OCI-LY7 (cell line): ENCODE data around the gene CHCHD1. TPM values are rescaled to one million over a fixed set of nuclear protein-coding genes. Genes with fewer than 3 reads are reported as not detected.

Source experiments
- BruUV-seq: library from RNA; stranded (reverse); fragments of 400-500 nt; replicated peaks from 2 replicates; lab custom pipeline; 2021; lab: Mats Ljungman, UMichigan
- CTCF ChIA-PET: fragments of 300-600 bp; sonication (Branson Sonifier 250); formaldehyde crosslinking; loops from one replicate; lab custom pipeline; 2022; ENCODE audit warnings: antibody characterized with exemption; ENCODE audit not compliant: unreplicated experiment; lab: Charles Lee
- POLR2A ChIA-PET: fragments of 300-600 bp; sonication (Branson Sonifier 250); formaldehyde crosslinking; loops from one replicate; lab custom pipeline; 2022; ENCODE audit warnings: antibody characterized with exemption; lab: Charles Lee
- DNase-seq: peaks from one replicate; pipeline ENCODE4 v3.0.0-alpha.2; 2015; ENCODE audit warnings: low spot score
- H2AFZ ChIP-seq: fragments of 200-600 bp; sonication (generic), shearing (Covaris generic); 2 replicates; pipeline ENCODE4 v1.6.1; 2014; ENCODE audit warnings: mild to moderate bottlenecking, antibody characterized with exemption, low read length, moderate library complexity
- H3K27ac ChIP-seq: fragments of 200-600 bp; sonication (generic); 2 replicates; pipeline ENCODE4 v1.5.1; 2014; ENCODE audit warnings: mixed run types, low read depth, mild to moderate bottlenecking, moderate library complexity, low read length, inconsistent platforms; ENCODE audit not compliant: poor library complexity, severe bottlenecking
- H3K36me3 ChIP-seq: fragments of 200-600 bp; sonication (generic); 2 replicates; pipeline ENCODE4 v1.6.1; 2014; ENCODE audit warnings: mild to moderate bottlenecking, antibody characterized with exemption, low read length, moderate library complexity, mixed read lengths; ENCODE audit not compliant: insufficient read depth
- H3K4me1 ChIP-seq: fragments of 200-600 bp; sonication (generic); 2 replicates; pipeline ENCODE4 v1.5.1; 2014; ENCODE audit warnings: mild to moderate bottlenecking, low read length; ENCODE audit not compliant: insufficient read depth, poor library complexity, severe bottlenecking
- H3K4me2 ChIP-seq: fragments of 200-600 bp; sonication (generic); 2 replicates; pipeline ENCODE4 v1.6.1; 2014; ENCODE audit warnings: mild to moderate bottlenecking, low read length
- H3K4me3 ChIP-seq: fragments of 200-600 bp; sonication (generic); 2 replicates; pipeline ENCODE4 v1.5.1; 2014; ENCODE audit warnings: mild to moderate bottlenecking, low read depth, low read length; ENCODE audit not compliant: poor library complexity, severe bottlenecking
- H3K79me2 ChIP-seq: fragments of 200-600 bp; sonication (generic); 2 replicates; pipeline ENCODE4 v1.6.1; 2016; ENCODE audit warnings: low read depth, mild to moderate bottlenecking, low read length, moderate library complexity, mixed read lengths; ENCODE audit not compliant: insufficient read depth
- H3K9me2 ChIP-seq: fragments of 200-600 bp; sonication (generic); 2 replicates; pipeline ENCODE4 v1.6.1; 2016; ENCODE audit warnings: mild to moderate bottlenecking, low read length, mixed read lengths; ENCODE audit not compliant: insufficient read depth
- H3K9me3 ChIP-seq: fragments of 200-600 bp; sonication (generic); 2 replicates; pipeline ENCODE4 v1.6.1; 2014; ENCODE audit warnings: mild to moderate bottlenecking, mixed run types, low read length, mixed read lengths
- H4K20me1 ChIP-seq: fragments of 200-600 bp; sonication (generic); 2 replicates; pipeline ENCODE4 v1.6.1; 2014; ENCODE audit warnings: mild to moderate bottlenecking, antibody characterized with exemption, low read length, moderate library complexity, mixed read lengths; ENCODE audit not compliant: insufficient read depth
- EZH2phosphoT487 ChIP-seq: fragments of 200-600 bp; sonication (generic); IDR thresholded peaks from 2 replicates; pipeline ENCODE4 v1.6.1; 2018; ENCODE audit warnings: low read depth, borderline replicate concordance, mild to moderate bottlenecking, mixed run types, antibody characterized with exemption, low read length, moderate library complexity, mixed read lengths
- intact Hi-C: fragments of 100-400 bp; cut with micrococcal nuclease; formaldehyde crosslinking; loops from one replicate; pipeline ENCODE4 v1.10.0; 2022; ENCODE audit not compliant: unreplicated experiment
- total RNA-seq, 2 experiments: library from RNA; depleted of rRNA in 1 of 2; stranded (reverse); fragments of >200 nt in 1 of 2; shearing (Covaris generic) in 1 of 2; gene quantifications; 2 replicates each; pipeline ENCODE4 v1.2.3, GENCODE V29; 2014 to 2022
- TF ChIP-seq, protein P1 (sequence below): fragments of 200-600 bp; sonication (generic); conservative IDR thresholded peaks from 2 replicates; pipeline ENCODE4 v1.5.1; 2014; ENCODE audit warnings: mild to moderate bottlenecking, antibody characterized with exemption, low read length, moderate library complexity, mixed read lengths

The CHCHD1 gene
- total RNA-seq, 2 experiments from 2014 or later, result 36.6 to 55.6 TPM

DNA sequence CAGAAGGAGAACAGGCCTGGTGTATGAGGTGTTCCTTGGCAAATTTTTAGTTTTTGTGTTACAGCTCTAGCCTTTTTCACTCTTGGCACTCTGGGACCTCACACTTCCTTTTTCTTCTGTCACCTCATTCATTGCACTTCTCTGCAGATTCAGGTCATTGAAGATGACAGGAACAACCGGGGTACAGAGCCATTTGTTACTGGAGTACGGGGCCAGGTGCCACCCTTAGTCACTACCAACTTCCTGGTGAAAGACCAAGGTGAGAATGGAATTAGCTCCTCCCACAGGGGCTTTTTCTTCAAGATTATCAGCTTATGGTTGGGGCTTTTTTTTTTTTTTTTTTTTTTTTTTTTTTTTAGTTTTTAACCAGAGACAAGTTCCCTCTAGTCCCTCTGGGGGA is 18.5 kb upstream of the CHCHD1 start:
- H3K4me3 ChIP-seq, result no peak overlapping the region
- H3K36me3 ChIP-seq, result peaks cover 82% of the 10 kb centered on the region
- DNase-seq, result no peak
- BruUV-seq, result no TSS peak
- H3K9me2 ChIP-seq, result no peaks in the 10 kb centered on the region
- no peak overlapping the region for H3K4me2 ChIP-seq
- H4K20me1 ChIP-seq, result no peaks in the 10 kb centered on the region
- no peaks in the 10 kb centered on the region; the same call in 1 of the 2 replicates for H3K79me2 ChIP-seq
- ChIA-PET POLR2A (interaction anchor here (0.6 to 1.1 kb wide), 4 partner anchors 9 to 222 kb away, joined by 3 read pairs; a partner anchor contains a TSS), CTCF (no interaction called here)
- H3K9me3 ChIP-seq, result no peaks in the 10 kb centered on the region
- no peak overlapping the region for H3K27ac ChIP-seq
- intact Hi-C loops, result no loop called here
- no peak overlapping the region for H2AFZ ChIP-seq
- TF ChIP-seq, protein P1, sequence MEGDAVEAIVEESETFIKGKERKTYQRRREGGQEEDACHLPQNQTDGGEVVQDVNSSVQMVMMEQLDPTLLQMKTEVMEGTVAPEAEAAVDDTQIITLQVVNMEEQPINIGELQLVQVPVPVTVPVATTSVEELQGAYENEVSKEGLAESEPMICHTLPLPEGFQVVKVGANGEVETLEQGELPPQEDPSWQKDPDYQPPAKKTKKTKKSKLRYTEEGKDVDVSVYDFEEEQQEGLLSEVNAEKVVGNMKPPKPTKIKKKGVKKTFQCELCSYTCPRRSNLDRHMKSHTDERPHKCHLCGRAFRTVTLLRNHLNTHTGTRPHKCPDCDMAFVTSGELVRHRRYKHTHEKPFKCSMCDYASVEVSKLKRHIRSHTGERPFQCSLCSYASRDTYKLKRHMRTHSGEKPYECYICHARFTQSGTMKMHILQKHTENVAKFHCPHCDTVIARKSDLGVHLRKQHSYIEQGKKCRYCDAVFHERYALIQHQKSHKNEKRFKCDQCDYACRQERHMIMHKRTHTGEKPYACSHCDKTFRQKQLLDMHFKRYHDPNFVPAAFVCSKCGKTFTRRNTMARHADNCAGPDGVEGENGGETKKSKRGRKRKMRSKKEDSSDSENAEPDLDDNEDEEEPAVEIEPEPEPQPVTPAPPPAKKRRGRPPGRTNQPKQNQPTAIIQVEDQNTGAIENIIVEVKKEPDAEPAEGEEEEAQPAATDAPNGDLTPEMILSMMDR, result no peak
- TF ChIP-seq EZH2phosphoT487, result no peak
- peaks cover 22% of the 10 kb centered on the region for H3K4me1 ChIP-seq

DNA sequence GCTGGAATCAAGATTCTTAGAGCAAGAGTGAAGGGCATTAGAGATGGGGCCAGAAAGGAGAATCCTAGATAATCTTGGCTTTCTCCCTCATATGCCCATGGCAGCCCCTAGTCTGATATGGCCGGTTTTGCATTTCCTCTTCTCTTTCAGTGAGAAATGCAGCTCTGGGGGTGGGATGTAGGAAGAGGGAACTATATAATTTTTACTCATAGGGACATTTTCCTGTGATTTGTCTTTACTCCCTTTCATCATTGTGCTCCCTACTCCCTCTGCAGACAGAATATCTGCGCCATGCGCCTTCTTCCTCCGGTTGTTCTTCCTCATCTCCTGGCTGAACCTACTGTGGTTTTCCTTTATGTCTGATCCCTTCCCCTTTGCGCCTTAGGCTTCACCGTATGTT is 16.8 kb upstream of the CHCHD1 start:
- ChIA-PET POLR2A (no interaction called here), CTCF (interaction anchor here (0.6 kb wide), 1 partner anchor 12 kb away, joined by 3 read pairs; no protein-coding TSS in a partner anchor)
- H3K9me3 ChIP-seq, result no peaks in the 10 kb centered on the region
- no peak overlapping the region for H2AFZ ChIP-seq
- H3K27ac ChIP-seq, result no peak overlapping the region
- no TSS peak for BruUV-seq
- no peak for DNase-seq
- no peaks in the 10 kb centered on the region for H3K79me2 ChIP-seq
- H3K4me3 ChIP-seq, result no peak overlapping the region
- H4K20me1 ChIP-seq, result no peaks in the 10 kb centered on the region
- no peaks in the 10 kb centered on the region for H3K9me2 ChIP-seq
- peaks cover 20% of the 10 kb centered on the region for H3K4me1 ChIP-seq
- TF ChIP-seq EZH2phosphoT487, result no peak
- TF ChIP-seq, protein P1, result no peak
- intact Hi-C loops, result no loop called here
- H3K36me3 ChIP-seq, result peaks cover 92% of the 10 kb centered on the region
- H3K4me2 ChIP-seq, result no peak overlapping the region

DNA sequence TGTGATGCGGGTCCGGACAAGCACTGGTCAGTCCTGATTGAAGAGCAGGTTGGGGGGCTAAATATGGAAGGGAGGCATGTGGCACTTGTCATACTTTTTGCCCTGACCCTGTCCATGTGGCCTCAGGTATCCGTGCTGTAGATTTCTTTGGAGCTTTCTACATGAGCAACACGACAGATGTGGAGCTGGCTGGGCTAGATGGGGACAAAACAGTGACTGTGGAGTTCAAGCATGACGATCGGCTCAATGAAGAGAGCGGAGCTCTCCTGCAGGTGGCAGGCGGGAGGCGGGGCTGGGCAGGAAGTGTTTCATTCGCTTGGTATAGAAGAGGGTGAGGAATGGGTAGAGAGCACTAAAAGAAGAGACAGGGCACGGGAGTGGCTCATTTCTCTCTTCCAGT is 13.0 kb upstream of the CHCHD1 start:
- Histone ChIP-seq H3K79me2 (peaks cover 8% of the 10 kb centered on the region), H3K36me3 (peaks cover 79% of the 10 kb centered on the region), H3K4me3 (no peak overlapping the region), H3K9me2 (no peaks in the 10 kb centered on the region), H3K4me2 (peak overlapping the region; percentile 49), H3K4me1 (peaks cover 38% of the 10 kb centered on the region), H3K27ac (peak overlapping the region; percentile 34), H4K20me1 (no peaks in the 10 kb centered on the region), H2AFZ (no peak overlapping the region), H3K9me3 (no peaks in the 10 kb centered on the region)
- no TSS peak for BruUV-seq
- CTCF ChIA-PET, result interaction anchor here (1.0 kb wide), 1 partner anchor 24 kb away, joined by 5 read pairs; no protein-coding TSS in a partner anchor
- peak; percentile 81 for DNase-seq
- intact Hi-C loops, result loop anchor here (1.0 kb wide), 1 partner anchor 24 kb away; no protein-coding TSS in a partner anchor
- TF ChIP-seq, protein P1, result peak; percentile 81
- no peak for TF ChIP-seq EZH2phosphoT487
- POLR2A ChIA-PET, result interaction anchor here (0.9 to 2.1 kb wide), 5 partner anchors 9 to 38 kb away, joined by 3 to 10 read pairs (median 5); partner anchors contain the start of gene CHCHD1
